Measurements from ENCODE around the gene PPP2R5D.

GRCh38 chr6:42969431-42969830, 14.9 kb upstream of the PPP2R5D start:
- TF ChIP-seq CTCF (conservative IDR thresholded peaks at IDR 0.05; ENCODE audit: low read length) (no peak), EZH2phosphoT487 (IDR thresholded peaks at IDR 0.05; ENCODE audit: borderline replicate concordance, low read depth, low read length) (no peak)
